GM12891 (cell line): Measurements from ENCODE around the gene NKAPL.

Source experiments
- PAX5 ChIP-seq: IDR thresholded peaks from 2 replicates; pipeline ENCODE4 v1.6.1; 2011; ENCODE audit warnings: low read length, moderate library complexity, mild to moderate bottlenecking; ENCODE audit not compliant: insufficient read depth, severe bottlenecking
- POLR2A ChIP-seq: IDR thresholded peaks from 2 replicates; pipeline ENCODE4 v1.6.1; 2011; ENCODE audit warnings: low read depth, low read length, control low read depth
- POLR2AphosphoS5 ChIP-seq: IDR thresholded peaks from 2 replicates; pipeline ENCODE4 v1.6.1; 2011; ENCODE audit warnings: low read depth, low read length, control low read depth
- SPI1 ChIP-seq: IDR thresholded peaks from 2 replicates; pipeline ENCODE4 v1.6.1; 2011; ENCODE audit warnings: low read depth, low read length, control low read depth
- TAF1 ChIP-seq: IDR thresholded peaks from 2 replicates; pipeline ENCODE4 v1.6.1; 2011; ENCODE audit warnings: low read depth, low read length, control low read depth

DNA sequence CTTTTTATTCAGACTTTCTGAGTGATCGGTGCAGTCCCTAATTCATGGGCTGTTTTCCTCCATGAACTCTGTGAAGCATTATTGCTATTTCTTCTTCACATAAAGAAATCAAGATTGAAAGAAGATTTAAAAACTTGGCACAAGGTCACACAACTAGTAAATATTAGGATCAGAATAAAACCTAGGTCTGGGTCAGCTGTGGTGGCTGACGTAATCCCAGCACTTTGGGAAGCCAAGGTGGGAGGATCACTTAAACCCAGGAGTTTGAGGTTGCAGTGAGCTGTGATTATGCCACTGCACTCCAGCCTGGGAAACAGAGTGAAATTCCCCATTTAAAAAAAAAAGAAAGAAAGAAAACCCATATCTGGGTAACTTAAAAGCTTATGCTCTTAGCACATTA lies 32.6 kb upstream of the NKAPL start:
- no peak for TF ChIP-seq POLR2A
- TF ChIP-seq POLR2AphosphoS5, result no peak
- no peak for TF ChIP-seq TAF1
- no peak for TF ChIP-seq PAX5
- TF ChIP-seq SPI1, result no peak
